Smooth muscle cell (in vitro differentiated cells): ENCODE data around the gene NEK6. TPM values are rescaled to one million over a fixed set of nuclear protein-coding genes. Genes with fewer than 3 reads are reported as not detected.

ENCODE experiments used
- DNase-seq: peaks from one replicate; lab custom pipeline; 2025; ENCODE audit not compliant: unreplicated experiment; lab: John Stamatoyannopoulos, UW
- H2AFZ ChIP-seq: fragments of 200-600 bp; sonication (generic); 2 replicates; pipeline ENCODE4 v1.6.0; 2016; ENCODE audit warnings: antibody characterized with exemption, low read depth, mild to moderate bottlenecking
- H3F3A ChIP-seq: fragments of 200-600 bp; sonication (generic); 2 replicates; pipeline ENCODE4 v1.6.0; 2017; ENCODE audit warnings: antibody characterized with exemption, low read depth
- H3K27ac ChIP-seq: fragments of 200-600 bp; sonication (generic); 2 replicates; pipeline ENCODE4 v1.5.1; 2016; ENCODE audit warnings: low read depth, mild to moderate bottlenecking
- H3K27me3 ChIP-seq: fragments of 200-600 bp; sonication (generic); 2 replicates; pipeline ENCODE4 v1.6.1; 2016; ENCODE audit warnings: low read depth, mild to moderate bottlenecking
- H3K36me3 ChIP-seq: fragments of 200-600 bp; sonication (generic); 2 replicates; pipeline ENCODE4 v1.5.1; 2016; ENCODE audit warnings: low read depth
- H3K4me1 ChIP-seq: fragments of 200-600 bp; sonication (generic); 2 replicates; pipeline ENCODE4 v1.5.1; 2016; ENCODE audit warnings: low read depth
- H3K4me2 ChIP-seq: fragments of 200-600 bp; sonication (generic); 2 replicates; pipeline ENCODE4 v1.6.0; 2016; ENCODE audit warnings: mild to moderate bottlenecking
- H3K4me3 ChIP-seq: fragments of 200-600 bp; sonication (generic); 2 replicates; pipeline ENCODE4 v1.5.1; 2016; ENCODE audit warnings: mild to moderate bottlenecking
- H3K79me2 ChIP-seq: fragments of 200-600 bp; sonication (generic); 2 replicates; pipeline ENCODE4 v1.6.0; 2016; ENCODE audit warnings: low read depth, mild to moderate bottlenecking
- H3K9ac ChIP-seq: fragments of 200-600 bp; sonication (generic); 2 replicates; pipeline ENCODE4 v1.6.0; 2016; ENCODE audit warnings: low read depth
- H3K9me3 ChIP-seq: fragments of 200-600 bp; sonication (generic); replicated peaks from 2 replicates; pipeline ENCODE4 v1.5.1; 2016; ENCODE audit warnings: low read depth
- H4K20me1 ChIP-seq: fragments of 200-600 bp; sonication (generic); 2 replicates; pipeline ENCODE4 v1.6.0; 2016; ENCODE audit warnings: low read depth
- WGBS: methylation state at CpG from one replicate; pipeline ENCODE4 v1.1.7; 2016; ENCODE audit warnings: low lambda C conversion rate; 5-methylcytosine and 5-hydroxymethylcytosine counted together
- polyA plus RNA-seq: library from polyadenylated mRNA; unstranded; fragments of >200 nt; fragmentation: Nextera tagmentation; extraction: Ambion mirVana; gene quantifications from 2 replicates; pipeline ENCODE4 v1.2.1, GENCODE V29; 2016
- total RNA-seq: library from RNA; depleted of rRNA; stranded (reverse); fragments of >200 nt; gene quantifications from 2 replicates; pipeline ENCODE4 v1.2.3, GENCODE V29; 2014
- TF ChIP-seq, protein P1 (sequence below): fragments of 200-600 bp; sonication (generic); IDR thresholded peaks from 2 replicates; pipeline ENCODE4 v1.5.1; 2017; ENCODE audit warnings: borderline replicate concordance, mild to moderate bottlenecking, antibody characterized with exemption; ENCODE audit not compliant: insufficient read depth, poor library complexity, severe bottlenecking

The NEK6 gene
- total and polyA plus RNA-seq, 2 experiments from 2014 or later: 45.9 to 108 TPM

- TF ChIP-seq, protein P1, sequence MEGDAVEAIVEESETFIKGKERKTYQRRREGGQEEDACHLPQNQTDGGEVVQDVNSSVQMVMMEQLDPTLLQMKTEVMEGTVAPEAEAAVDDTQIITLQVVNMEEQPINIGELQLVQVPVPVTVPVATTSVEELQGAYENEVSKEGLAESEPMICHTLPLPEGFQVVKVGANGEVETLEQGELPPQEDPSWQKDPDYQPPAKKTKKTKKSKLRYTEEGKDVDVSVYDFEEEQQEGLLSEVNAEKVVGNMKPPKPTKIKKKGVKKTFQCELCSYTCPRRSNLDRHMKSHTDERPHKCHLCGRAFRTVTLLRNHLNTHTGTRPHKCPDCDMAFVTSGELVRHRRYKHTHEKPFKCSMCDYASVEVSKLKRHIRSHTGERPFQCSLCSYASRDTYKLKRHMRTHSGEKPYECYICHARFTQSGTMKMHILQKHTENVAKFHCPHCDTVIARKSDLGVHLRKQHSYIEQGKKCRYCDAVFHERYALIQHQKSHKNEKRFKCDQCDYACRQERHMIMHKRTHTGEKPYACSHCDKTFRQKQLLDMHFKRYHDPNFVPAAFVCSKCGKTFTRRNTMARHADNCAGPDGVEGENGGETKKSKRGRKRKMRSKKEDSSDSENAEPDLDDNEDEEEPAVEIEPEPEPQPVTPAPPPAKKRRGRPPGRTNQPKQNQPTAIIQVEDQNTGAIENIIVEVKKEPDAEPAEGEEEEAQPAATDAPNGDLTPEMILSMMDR: no peak
- Histone ChIP-seq H2AFZ (no peak overlapping the region), H3K27ac (no peak overlapping the region), H3K27me3 (no peaks in the 10 kb centered on the region), H4K20me1 (peaks cover 100% of the 10 kb centered on the region), H3K9me3 (no peaks in the 10 kb centered on the region), H3K4me1 (peaks cover 10% of the 10 kb centered on the region), H3K4me2 (no peak overlapping the region), H3F3A (no peaks in the 10 kb centered on the region), H3K4me3 (no peak overlapping the region), H3K9ac (no peak overlapping the region), H3K36me3 (no peaks in the 10 kb centered on the region), H3K79me2 (peaks cover 100% of the 10 kb centered on the region)
- 95% methylated on average over 6 of the region's 6 CpGs for WGBS
- DNase-seq: no peak
These were observed 16.5 kb downstream of the NEK6 start for GRCh38 chr9:124274226-124274625.

- peaks cover 10% of the 10 kb centered on the region for H3K4me1 ChIP-seq
- H3K27ac ChIP-seq: no peak overlapping the region
- no peaks in the 10 kb centered on the region for H3F3A ChIP-seq
- TF ChIP-seq, protein P1: no peak
- no peak overlapping the region for H3K9ac ChIP-seq
- WGBS: 91% methylated on average over 7 of the region's 7 CpGs
- no peak overlapping the region for H2AFZ ChIP-seq
- no peaks in the 10 kb centered on the region for H3K9me3 ChIP-seq
- DNase-seq: no peak
- H3K79me2 ChIP-seq: peaks cover 100% of the 10 kb centered on the region
- no peak overlapping the region for H3K4me3 ChIP-seq
- H4K20me1 ChIP-seq: peaks cover 100% of the 10 kb centered on the region
- H3K27me3 ChIP-seq: no peaks in the 10 kb centered on the region
- H3K4me2 ChIP-seq: no peak overlapping the region
- no peaks in the 10 kb centered on the region for H3K36me3 ChIP-seq
These were observed 17.0 kb downstream of the NEK6 start for GRCh38 chr9:124274738-124275137.

DNA sequence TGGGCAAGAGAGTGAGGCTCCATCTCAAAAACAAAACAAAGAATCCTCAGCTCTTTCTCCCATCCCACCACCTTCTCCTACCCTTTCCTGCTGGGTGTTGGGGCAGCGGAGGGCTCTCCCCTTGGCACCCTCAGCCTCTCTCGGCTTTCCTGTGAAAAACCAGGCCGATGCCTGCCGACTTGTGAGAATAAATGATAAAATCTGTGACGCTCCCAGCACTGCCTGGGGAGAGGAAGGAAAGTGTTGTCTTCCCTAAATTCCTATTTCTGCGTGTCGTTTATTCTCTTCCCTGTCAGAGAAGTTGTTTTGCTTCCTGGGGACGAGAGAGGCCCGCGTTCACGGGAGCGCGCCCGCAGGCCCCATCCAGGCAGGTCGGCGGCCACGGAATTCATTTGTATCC, 19.7 kb downstream of the NEK6 start:
- H3K9ac ChIP-seq: no peak overlapping the region
- peaks cover 100% of the 10 kb centered on the region for H3K79me2 ChIP-seq
- peaks cover 99% of the 10 kb centered on the region for H4K20me1 ChIP-seq
- H2AFZ ChIP-seq: no peak overlapping the region
- no peaks in the 10 kb centered on the region for H3K36me3 ChIP-seq
- no peaks in the 10 kb centered on the region for H3K27me3 ChIP-seq
- H3K9me3 ChIP-seq: no peaks in the 10 kb centered on the region
- DNase-seq: no peak
- H3K4me2 ChIP-seq: no peak overlapping the region
- H3K4me1 ChIP-seq: peaks cover 11% of the 10 kb centered on the region
- H3K27ac ChIP-seq: peak overlapping the region; percentile 5
- WGBS: 93% methylated on average over 17 of the region's 17 CpGs
- H3K4me3 ChIP-seq: no peak overlapping the region
- TF ChIP-seq, protein P1: no peak
- peaks cover 13% of the 10 kb centered on the region for H3F3A ChIP-seq

DNA sequence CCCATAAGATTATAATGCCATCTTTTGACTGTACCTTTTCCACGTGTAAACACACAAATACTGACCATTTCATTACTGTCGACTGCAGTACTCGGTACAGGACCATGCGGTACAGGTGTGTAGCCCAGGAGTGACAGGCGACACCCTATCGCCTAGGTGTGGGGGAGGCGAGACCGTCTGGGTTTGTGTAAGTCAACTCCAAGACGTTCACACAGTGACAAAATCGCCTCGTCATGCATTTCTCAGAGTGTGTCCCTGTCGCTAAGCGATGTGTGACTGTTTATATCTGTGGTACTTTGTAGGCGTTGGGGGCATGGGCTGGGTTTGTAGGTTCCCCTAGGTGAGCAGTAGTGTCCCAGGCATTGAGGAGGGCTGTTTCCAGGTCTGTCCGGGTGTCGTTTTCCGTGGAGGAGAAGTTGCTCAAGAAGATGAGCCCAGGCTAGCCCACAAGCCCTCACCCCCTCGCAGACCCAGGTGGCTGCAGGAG, 20.3 kb downstream of the NEK6 start:
- H2AFZ ChIP-seq: no peak overlapping the region
- peaks cover 100% of the 10 kb centered on the region for H3K79me2 ChIP-seq
- H3K4me2 ChIP-seq: no peak overlapping the region
- no peak for DNase-seq
- no peak overlapping the region for H3K4me3 ChIP-seq
- 85% methylated on average over 18 of the region's 18 CpGs for WGBS
- TF ChIP-seq, protein P1: no peak
- H3K9ac ChIP-seq: no peak overlapping the region
- H3K9me3 ChIP-seq: no peaks in the 10 kb centered on the region
- H3K36me3 ChIP-seq: no peaks in the 10 kb centered on the region
- no peaks in the 10 kb centered on the region for H3K27me3 ChIP-seq
- H3F3A ChIP-seq: peaks cover 13% of the 10 kb centered on the region
- peaks cover 99% of the 10 kb centered on the region for H4K20me1 ChIP-seq
- H3K27ac ChIP-seq: peak overlapping the region; percentile 5
- peaks cover 13% of the 10 kb centered on the region for H3K4me1 ChIP-seq
